ENCODE data around the gene TPI1.
A peak's percentile ranks its signal among the peaks of the same experiment; 100 is the strongest.
"Not testable (repeated sequence)": the region's sequence is repeated elsewhere in the genome, so short reads cannot be mapped to it uniquely, and the experiment has no call there.

TPI1 gene

GRCh38 chr12:6868211-6869048 lies 1.1 kb downstream of the TPI1 start:
- H3K4me3 ChIP-seq (ENCODE audit: low read depth, low read length), result peak overlapping the region; percentile 96
- peak; percentile 44 for DNase-seq (ENCODE audit: low read depth)
- no peak for TF ChIP-seq MYC (IDR thresholded peaks at IDR 0.05; ENCODE audit: low read depth, low read length)
- TF ChIP-seq, protein P1, sequence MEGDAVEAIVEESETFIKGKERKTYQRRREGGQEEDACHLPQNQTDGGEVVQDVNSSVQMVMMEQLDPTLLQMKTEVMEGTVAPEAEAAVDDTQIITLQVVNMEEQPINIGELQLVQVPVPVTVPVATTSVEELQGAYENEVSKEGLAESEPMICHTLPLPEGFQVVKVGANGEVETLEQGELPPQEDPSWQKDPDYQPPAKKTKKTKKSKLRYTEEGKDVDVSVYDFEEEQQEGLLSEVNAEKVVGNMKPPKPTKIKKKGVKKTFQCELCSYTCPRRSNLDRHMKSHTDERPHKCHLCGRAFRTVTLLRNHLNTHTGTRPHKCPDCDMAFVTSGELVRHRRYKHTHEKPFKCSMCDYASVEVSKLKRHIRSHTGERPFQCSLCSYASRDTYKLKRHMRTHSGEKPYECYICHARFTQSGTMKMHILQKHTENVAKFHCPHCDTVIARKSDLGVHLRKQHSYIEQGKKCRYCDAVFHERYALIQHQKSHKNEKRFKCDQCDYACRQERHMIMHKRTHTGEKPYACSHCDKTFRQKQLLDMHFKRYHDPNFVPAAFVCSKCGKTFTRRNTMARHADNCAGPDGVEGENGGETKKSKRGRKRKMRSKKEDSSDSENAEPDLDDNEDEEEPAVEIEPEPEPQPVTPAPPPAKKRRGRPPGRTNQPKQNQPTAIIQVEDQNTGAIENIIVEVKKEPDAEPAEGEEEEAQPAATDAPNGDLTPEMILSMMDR (IDR thresholded peaks at IDR 0.05; ENCODE audit: low read depth, low read length), result peak; percentile 21

DNA sequence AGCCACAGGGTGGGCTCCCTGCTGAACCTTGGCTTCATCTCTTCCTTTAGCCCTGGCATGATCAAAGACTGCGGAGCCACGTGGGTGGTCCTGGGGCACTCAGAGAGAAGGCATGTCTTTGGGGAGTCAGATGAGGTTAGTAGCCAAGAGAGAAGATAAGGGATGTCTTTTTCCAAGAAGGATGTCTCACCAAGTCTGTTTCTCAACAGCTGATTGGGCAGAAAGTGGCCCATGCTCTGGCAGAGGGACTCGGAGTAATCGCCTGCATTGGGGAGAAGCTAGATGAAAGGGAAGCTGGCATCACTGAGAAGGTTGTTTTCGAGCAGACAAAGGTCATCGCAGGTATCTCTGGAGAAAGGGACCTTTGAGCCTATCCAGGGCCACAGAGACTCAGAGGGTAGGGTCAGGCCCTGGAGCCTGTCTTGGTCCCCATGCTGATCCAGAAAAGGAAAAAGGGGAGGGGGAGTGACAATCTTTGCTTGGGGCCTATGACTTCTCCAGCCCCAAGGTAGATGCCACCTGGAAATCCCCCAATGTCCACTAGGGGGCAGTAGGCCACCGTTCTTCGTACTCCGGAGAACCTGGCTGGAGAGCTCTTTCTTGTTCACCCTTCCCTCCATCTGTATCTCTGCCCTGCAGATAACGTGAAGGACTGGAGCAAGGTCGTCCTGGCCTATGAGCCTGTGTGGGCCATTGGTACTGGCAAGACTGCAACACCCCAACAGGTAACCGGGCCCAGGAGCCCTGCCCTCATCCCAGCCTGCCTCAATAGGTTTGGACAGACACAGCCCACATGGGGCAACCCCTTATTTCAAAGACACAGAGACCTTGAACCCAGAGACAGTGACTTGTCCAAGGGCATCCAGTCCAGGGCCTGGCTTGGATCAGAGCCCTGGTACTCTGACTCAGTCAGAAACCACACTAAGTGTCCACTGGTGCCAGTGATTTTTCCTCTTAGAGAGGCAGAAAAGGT lies 2.0 kb downstream of the TPI1 start:
- TF ChIP-seq, protein P1 (IDR thresholded peaks at IDR 0.05; ENCODE audit: low read depth, low read length), result peak; percentile 85
- no peak for TF ChIP-seq MYC (IDR thresholded peaks at IDR 0.05; ENCODE audit: low read depth, low read length)
- no peak for TF ChIP-seq POLR2A (IDR thresholded peaks at IDR 0.05; ENCODE audit: extremely low read depth, insufficient read length)
- peak; percentile 41; the same call in 1 of the 2 replicates for TF ChIP-seq MAX (IDR thresholded peaks at IDR 0.05; ENCODE audit: low read depth, low read length)
- DNase-seq (ENCODE audit: low read depth), result peak; percentile 84
- peak overlapping the region; percentile 96 for H3K4me3 ChIP-seq (ENCODE audit: low read depth, low read length)

GRCh38 chr12:6870304-6870703 lies 3.0 kb downstream of the TPI1 start:
- not testable (repeated sequence) for DNase-seq (ENCODE audit: low read depth); H3K4me3 ChIP-seq (ENCODE audit: low read depth, low read length)

DNA sequence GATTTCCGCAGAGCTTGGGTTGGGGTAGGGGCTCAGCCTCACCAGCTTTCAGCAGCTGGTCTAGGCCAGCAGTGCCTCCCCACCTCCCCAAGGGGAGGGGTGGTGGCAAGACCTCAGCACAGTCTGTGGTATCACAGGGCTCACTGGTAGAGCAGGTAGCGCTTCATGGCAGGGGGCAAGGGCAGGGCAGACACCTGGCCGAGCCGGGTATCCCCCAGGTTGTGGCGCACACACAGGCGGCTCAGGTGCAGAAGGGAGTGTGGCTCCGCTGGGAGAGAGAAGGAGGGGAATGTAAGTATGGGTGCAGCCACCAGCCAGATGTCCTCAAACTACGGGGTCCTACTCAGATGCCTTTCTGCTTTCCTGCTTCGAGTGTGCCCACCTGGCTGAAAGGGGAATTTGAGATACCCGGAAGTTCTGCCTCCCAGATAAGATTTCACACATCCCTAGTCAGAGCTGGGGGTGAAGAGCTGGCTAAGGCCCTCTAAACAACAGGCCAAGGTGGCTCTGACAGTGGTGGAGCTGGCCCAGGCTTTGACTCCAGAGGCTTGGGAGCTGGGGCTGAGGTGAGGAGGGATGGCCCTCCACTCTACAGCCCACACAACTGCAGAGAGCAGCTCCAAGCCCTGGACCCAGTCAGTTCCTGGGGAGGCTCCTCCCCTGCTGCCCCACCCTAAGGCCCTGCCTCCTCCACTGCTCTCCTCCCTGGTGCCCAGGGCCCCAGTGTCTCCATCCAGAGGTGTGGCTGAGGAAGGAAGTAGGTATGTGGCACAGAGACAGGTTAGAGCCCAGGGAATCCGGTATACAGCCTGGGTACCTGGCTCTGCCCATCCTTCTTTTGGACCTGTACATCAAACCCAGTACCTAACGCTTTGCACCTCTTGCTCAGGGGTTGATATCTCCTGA lies 4.0 kb downstream of the TPI1 start:
- no peak overlapping the region for H3K4me3 ChIP-seq (ENCODE audit: low read depth, low read length)

DNA sequence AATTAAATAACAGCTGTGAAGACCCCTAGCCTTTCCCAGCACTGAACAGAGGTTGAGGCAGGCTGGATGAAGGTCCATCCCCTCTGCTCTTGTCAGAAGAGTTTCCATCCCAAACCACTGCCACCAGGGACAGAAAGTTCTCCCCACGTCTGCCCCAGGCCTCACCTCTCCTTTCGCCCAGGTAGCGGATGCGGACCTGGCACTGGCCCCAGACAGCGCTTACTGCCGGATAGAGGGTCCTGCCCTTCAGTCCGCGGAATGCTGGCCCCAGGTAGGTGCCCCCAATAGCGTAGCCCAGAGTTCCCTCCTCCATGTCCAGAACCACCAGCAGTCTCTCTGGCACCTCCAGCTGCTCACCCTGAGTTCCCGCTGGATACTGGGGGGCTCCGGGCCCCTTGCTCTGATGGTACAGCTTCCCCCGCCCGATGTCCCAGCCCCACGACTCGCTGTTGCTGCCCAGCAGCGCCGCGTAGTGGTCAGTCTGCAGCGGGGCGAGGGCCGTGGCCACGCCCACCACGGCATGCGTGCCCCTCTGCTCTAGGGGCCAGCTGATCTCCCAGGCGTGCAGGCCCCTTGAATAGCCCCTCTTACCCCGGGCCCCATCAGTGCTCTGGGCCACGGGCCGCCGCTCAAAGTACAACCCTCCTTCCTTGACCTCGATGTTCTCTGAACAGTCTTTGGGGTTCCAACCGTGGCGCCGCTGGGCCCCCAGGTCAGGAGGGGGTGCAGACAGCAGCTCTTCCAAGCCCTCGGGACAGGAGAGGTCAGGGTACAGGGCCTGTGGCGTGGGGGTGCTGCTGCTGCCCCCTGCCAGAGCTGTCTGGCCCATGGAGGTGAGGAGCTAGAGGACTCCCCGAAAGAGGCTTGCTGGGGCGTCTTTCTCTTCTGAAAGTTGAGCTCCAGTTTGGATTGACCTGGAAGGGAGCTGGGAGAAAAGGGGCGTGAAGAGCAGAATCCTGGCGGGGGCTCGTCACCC lies 5.0 kb downstream of the TPI1 start:
- H3K4me3 ChIP-seq (ENCODE audit: low read depth, low read length), result peak overlapping the region; percentile 72
- TF ChIP-seq, protein P1 (IDR thresholded peaks at IDR 0.05; ENCODE audit: low read depth, low read length), result peak; percentile 89
- TF ChIP-seq POLR2A (IDR thresholded peaks at IDR 0.05; ENCODE audit: extremely low read depth, insufficient read length), result peak; percentile 31
- TF ChIP-seq MAX (IDR thresholded peaks at IDR 0.05; ENCODE audit: low read depth, low read length), result peak; percentile 82
- peak; percentile 78 for TF ChIP-seq MYC (IDR thresholded peaks at IDR 0.05; ENCODE audit: low read depth, low read length)
- peak; percentile 83 for DNase-seq (ENCODE audit: low read depth)

More for the DNA sequence above, 4.0 kb downstream of the TPI1 start:
- no peak for TF ChIP-seq MYC (IDR thresholded peaks at IDR 0.05; ENCODE audit: low read depth, low read length)
- TF ChIP-seq POLR2A (IDR thresholded peaks at IDR 0.05; ENCODE audit: extremely low read depth, insufficient read length), result no peak
- TF ChIP-seq, protein P1 (IDR thresholded peaks at IDR 0.05; ENCODE audit: low read depth, low read length), result no peak
- TF ChIP-seq MAX (IDR thresholded peaks at IDR 0.05; ENCODE audit: low read depth, low read length), result no peak
- DNase-seq (ENCODE audit: low read depth), result peak; percentile 55
